T-helper 9 cell (primary cell): ENCODE data around the gene BTBD9.

ENCODE experiments used
- DNase-seq: peaks from one replicate; pipeline ENCODE4 v3.0.0-alpha.2; 2020

Gene BTBD9

GRCh38 chr6:38187811-38188590 is 451.7 kb downstream of the BTBD9 start:
- DNase-seq: no peak

DNA sequence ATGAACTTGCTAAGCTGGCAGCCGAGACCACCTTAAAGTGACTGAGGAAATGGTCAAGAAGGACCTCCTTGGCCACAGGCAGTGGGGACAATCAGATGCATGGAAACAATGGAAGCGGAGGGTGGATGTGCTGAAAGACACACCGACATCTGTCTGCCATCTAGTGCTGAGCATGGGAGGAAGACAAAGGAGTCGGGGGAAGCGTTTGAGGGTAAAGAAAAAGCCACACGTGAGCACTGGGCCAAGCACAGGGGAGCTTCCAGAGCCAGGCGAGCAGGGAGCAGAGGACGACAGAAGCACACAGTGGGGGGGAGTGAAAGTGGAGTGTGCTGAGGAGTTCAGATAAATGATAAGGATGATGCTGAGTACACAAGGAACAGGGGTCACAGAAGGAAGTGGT is 452.4 kb downstream of the BTBD9 start:
- DNase-seq: no peak

DNA sequence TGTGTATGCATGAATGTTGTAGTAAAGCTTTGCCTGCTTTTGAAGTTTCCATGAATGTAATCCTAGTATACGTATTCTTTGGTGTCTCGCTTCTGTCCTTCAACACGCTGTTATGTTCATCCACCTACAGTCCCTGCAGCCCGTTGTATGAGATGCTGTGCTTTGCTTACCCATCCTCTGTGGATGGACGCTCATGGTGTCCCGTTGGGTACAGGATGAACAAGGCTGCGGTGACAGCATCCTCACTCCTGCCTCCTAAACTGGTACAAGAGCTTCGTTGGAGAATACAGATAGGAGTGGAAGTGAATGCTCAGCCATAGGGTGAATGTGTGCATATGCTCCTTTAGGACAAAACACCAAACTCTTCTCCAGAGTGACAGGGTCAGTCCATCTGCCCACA is 454.0 kb downstream of the BTBD9 start:
- DNase-seq: no peak

GRCh38 chr6:38185244-38185643 is 454.5 kb downstream of the BTBD9 start:
- no peak for DNase-seq

DNA sequence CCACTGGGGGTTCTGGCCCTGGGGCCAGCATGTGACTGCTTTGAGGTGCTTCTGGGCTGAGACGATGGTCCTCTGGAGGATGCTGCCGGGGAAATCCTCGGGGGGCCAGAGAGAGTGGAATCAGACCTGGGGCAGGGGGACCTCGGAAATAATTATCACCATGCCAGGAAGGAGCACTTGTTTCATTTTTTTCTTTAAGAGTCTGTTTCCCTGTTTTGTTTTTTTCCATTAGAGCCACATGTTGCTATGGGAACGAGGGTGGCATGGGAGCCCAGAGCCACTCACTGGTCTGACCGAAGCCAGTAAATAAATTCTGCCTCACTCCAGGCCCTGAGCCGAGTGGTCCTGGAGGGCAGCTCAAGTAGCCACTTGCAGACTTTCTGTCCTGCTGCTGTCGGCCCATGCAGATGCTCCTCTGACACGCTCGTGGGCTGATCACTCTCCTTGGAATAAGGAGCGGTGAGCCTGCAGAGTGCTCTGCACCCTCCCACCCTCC is 455.1 kb downstream of the BTBD9 start:
- DNase-seq: no peak

DNA sequence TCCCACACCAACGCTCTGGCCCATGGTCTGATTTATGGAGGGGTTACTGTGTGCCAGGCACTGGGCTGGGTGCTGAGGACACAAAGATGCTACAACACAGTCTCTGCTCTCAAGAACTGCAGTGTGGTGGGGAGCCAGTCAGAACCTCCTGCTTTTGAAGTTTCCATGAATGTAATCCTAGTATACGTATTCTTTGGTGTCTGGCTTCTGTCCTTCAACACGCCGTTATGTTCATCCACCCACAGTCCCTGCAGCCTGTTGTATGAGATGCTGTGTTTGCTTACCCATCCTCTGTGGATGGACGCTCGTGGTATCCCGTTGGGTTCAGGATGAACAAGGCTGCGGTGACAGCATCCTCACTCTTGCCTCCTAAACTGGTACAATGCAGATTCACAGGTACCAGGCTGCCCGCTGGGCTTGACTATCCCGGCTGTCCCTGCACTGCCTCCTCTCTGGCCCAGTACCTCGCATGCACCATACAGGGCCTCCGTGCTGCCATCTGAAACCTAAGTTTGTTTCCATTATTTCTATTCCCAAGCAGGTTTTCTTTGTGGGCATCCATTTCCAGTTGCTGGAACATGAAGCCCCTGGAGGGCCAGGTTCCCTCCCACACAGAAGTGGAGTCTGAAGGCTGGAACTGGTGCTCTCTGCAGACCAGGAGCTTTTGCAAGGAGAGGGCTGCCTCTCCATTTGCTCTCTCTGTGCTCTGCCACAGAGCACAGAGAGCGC is 455.7 kb downstream of the BTBD9 start:
- no peak for DNase-seq

GRCh38 chr6:38182426-38182825 is 457.3 kb downstream of the BTBD9 start:
- no peak for DNase-seq

- no peak for DNase-seq
These were observed 459.1 kb downstream of the BTBD9 start for GRCh38 chr6:38180586-38180985.

DNA sequence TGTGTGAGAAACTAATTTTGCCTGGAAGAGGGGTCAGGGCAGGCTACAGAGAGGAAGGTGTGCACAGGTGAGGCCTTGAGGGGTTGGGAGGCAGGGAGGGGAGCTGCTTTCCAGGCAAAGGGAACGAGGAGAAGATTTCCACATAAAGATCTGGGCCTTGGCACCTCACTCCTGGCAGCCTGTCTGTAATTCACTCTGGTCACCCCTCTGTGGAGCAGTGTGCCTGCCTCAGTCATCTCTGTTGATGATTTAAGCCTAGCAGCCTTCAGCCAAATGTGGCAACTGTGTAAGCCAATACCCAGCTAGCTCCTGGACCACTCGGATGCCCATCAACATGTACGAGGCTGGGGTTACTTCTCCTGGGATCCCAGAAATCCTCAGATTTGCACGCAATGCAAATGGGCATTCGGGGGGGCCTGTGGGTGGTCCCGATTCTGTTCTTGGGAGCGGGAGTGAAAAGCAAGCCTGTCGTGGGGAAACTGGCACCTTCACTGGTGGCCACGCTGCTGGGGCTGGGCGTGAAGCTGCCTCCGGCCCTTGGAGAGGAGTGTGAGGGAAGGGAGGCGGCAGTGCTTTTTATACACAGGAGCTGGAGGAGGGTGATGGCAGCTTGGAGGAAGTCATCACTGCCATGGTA is 459.8 kb downstream of the BTBD9 start:
- DNase-seq: no peak

DNA sequence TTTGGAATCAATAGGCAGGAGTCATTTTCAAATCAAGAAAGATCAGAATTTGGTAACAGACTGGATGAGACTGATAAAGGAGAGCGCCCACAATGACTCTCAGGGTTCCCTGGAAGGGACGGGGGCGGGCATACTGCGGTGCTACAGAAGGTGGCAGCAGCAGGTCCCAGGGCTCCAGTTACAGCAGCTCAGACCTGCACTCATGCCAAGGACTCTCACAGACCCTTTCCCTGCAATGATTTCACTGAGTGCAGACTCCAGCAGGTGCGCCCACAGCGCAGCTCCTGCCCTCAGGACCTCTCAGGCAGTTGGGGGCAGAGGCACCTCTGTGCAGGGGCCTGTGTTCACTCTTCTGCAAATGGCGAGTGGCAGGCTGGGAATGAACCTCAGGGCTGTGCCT is 460.4 kb downstream of the BTBD9 start:
- no peak for DNase-seq

DNA sequence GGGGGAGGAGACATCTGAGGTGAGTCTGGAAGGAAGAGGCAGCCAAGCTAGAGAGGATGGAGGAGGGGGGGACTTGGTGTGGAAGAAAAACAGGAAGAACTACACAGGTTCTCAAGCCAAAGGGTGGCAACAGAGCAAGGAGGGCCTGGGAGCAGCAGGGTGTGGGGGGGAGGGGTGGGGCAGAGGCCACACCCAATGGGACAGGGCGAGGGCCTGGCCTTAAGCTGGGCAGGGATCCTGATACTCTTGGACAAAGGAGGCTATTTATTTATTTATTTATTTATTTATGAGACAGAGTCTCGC is 461.2 kb downstream of the BTBD9 start:
- no peak for DNase-seq

GRCh38 chr6:38177882-38178583 is 461.7 kb downstream of the BTBD9 start:
- DNase-seq: no peak

DNA sequence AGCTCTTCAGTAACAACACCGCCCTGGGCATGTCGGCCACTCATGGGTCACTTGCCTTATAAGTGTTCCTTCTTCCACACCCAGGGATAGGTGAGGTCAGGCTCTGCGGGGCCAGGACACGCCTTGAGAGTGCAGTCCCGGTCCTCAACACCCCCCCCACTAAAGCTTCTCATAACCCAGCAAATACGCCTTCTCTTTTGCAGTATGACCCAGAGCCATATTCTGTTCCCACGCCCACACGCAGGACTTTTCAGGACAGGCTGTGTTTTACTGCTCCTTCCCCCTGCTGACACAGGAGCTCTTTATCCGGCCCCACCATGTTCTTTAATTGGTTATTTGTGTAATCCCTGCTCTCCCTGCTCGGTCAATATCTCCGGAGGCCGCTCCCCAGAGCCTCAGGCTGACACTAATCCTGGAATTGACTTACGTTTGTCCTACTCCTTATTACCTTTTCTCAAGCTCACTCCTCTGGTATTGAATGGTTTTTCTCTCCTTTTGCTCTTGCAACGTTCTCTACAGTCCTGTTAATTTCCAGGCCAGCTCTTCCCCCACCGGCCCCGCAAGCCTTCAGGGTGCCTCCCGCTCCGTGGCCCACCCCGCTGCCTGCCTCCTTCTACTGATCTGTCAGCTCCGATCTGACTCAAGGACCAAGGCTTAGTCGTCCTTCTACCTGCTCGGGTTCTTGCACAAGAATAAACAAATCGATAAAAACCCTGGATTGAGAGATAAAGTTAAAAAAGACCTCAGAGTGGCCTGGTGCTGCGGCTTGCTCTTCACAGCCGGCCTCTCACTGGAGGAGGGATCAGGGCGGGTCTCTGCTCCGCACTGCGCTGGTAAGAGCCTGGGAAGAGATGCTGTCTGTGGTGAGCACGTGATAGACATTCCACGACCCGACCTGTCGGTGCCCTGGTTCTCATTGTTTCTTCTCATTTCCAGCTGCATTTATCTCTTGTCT is 462.7 kb downstream of the BTBD9 start:
- no peak for DNase-seq

GRCh38 chr6:38175786-38176185 is 463.9 kb downstream of the BTBD9 start:
- DNase-seq: no peak

GRCh38 chr6:38174806-38175495 is 464.8 kb downstream of the BTBD9 start:
- no peak for DNase-seq

DNA sequence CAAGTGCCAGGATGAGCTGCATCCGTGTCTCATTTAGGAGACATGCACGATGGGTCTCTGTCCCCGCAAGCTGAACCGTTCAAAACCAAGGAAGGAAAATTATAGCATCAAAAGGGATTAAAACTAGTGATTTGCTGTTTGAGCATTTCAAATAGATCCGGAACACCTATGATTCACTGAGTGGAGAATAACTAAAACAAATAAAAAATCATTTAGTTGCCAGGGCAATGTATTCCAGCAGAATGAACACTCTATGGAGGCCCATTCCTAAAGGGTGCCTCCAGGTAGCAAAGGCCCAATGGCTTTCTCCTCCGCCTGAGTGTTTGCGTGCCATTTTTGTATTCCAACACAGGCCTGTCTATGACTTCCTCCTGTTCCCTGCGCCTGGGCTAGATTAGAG is 465.4 kb downstream of the BTBD9 start:
- no peak for DNase-seq

DNA sequence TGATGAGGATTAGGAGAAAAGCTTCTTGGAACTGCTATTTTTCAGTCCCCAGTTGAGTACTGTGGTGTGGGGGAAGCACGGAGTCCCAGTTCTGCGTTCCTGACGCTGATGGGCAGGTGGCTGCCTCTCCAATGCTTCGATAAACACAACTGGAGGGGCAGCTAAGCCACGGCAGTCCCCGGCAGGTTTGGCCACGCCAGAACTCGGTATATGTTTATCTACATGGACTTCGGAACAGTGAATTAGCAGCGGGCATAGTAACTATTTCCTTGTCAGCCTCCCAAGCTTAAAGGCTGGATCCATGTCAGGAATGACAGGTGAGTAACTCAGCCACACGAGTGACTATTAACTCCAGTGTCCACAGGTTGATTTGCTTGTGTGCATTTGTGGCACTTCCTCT is 465.8 kb downstream of the BTBD9 start:
- DNase-seq: no peak

GRCh38 chr6:38172739-38173410 is 466.9 kb downstream of the BTBD9 start:
- no peak for DNase-seq

DNA sequence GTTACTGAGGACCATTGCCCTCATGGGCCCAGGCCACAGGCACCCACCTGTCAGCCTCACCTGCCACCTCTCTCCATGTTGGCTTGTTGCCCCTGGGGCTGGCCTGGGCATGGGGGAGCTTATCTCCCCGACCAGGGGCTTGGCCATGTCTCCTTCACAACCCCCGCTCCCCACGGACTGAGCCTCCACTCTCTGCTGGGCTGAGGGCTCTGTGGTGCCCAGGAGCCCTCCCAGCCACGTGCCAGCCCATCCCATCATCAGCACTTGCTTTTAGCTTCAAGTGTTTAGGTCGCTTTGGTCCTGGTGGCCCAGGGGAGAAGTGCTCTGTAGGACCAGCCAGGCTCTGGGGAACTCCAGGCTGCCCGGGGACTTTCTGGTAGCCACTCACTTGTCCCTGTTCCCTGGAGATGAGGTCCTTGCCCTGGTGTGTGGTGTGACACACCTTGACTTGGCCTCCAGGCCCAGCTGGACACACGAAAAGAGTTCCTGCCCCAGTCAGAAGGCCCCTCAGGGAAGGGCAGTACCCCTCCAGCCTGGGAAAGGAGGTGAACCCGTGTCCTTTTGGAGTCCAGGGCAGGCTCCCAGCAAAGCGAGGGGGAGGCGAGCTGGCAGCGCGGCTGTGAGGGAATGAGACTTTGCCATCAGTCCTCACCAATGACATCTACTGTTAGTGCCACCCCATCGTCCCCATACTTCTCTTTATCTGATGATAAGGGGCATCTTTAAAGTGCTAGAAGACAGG is 467.6 kb downstream of the BTBD9 start:
- no peak for DNase-seq
